GM12874 (cell line): ENCODE measurements around the gene SH3PXD2A.

Experiments
- CTCF ChIP-seq: IDR thresholded peaks from 2 replicates; pipeline ENCODE4 v1.5.1; 2011; ENCODE audit warnings: low read depth, mild to moderate bottlenecking, control low read depth, low read length, moderate library complexity; ENCODE audit not compliant: insufficient read depth

SH3PXD2A gene

GRCh38 chr10:103668351-103669242 is 186.8 kb downstream of the SH3PXD2A start:
- no peak for TF ChIP-seq CTCF

GRCh38 chr10:103667356-103667755 is 188.0 kb downstream of the SH3PXD2A start:
- TF ChIP-seq CTCF = no peak

GRCh38 chr10:103666762-103667150 is 188.6 kb downstream of the SH3PXD2A start:
- no peak for TF ChIP-seq CTCF

- TF ChIP-seq CTCF = peak; percentile 34; the same call in 1 of the 2 replicates
These were observed 189.2 kb downstream of the SH3PXD2A start for GRCh38 chr10:103666087-103666761.

GRCh38 chr10:103665162-103665889 is 190.1 kb downstream of the SH3PXD2A start:
- no peak for TF ChIP-seq CTCF

GRCh38 chr10:103663802-103664201 is 191.6 kb downstream of the SH3PXD2A start:
- TF ChIP-seq CTCF = no peak

- no peak for TF ChIP-seq CTCF
These were observed 192.1 kb downstream of the SH3PXD2A start for GRCh38 chr10:103663236-103663635.
